ENCODE measurements around the gene WDR33.
"Not testable (repeated sequence)": the region's sequence is repeated elsewhere in the genome, so short reads cannot be mapped to it uniquely, and the experiment has no call there.

WDR33 gene

DNA sequence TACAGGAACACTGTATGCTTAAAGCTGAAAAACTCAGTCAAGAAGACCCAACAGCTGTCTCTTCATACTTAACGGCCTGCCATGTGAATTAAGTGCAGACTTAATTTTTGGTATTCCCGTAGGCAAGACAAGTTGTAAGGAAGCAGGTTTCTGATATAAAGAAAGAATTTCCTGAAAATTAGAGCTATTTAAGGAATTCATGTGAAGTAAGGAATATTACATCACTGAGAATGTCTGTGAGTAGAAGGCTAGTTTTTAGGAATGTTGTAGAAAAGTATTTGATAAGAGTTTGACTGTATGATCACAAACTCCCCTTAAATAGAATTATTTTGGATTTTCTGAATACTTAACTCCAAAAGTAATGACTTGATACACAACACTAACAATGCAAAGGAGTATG is 51.0 kb downstream of the WDR33 start:
- no peak for DNase-seq

- no peak for DNase-seq
Measured at GRCh38 chr2:127754186-127754585, 56.8 kb downstream of the WDR33 start.

- DNase-seq: no peak
Measured at GRCh38 chr2:127753374-127753773, 57.6 kb downstream of the WDR33 start.

GRCh38 chr2:127749537-127749936 is 61.4 kb downstream of the WDR33 start:
- DNase-seq: not testable (repeated sequence)

DNA sequence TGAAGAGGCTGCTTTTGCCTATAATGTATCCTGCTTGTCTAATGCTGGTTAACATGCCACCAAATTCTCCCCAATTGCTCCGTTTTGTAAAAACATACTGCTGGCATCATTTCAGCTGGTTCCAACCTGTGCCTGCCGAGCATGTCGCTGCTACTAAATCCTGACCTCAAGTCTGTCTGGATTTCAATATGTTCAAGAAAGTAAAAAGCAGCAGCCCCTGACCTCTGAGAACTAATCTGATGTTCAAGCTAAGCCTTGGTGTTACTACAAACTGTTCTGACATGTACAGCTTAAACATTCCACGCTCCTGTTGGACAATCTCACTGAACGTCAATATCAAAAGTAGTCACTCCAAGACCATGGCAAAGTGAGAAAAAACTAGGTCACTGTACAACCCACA is 63.4 kb downstream of the WDR33 start:
- no peak for DNase-seq

DNA sequence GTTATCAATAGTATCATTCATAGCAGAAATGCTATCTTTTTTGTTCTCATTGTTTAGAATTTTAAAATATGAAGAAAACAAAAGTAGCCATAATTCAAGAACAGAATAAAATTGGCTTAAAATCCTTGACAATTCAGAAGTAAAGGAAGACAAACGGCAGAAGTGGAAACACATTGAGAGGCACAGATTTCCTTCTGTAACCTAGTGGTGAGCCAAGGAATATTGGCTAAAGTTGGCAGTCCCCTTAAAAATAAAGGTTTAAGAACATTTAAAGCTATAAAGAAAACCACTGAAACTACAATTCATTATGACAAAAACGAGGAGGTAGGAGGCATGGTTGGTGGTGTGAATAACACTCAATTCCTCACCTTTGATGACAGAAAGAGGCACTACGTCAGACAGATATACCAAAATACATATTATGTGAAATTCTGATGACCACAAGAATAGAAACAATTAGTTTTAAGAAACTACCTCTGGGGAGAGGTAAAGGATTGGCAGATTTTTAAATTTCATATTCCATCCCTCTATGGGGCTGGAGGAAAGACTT is 67.4 kb downstream of the WDR33 start:
- DNase-seq: no peak

- DNase-seq: no peak
Measured at GRCh38 chr2:127740665-127741288, 70.2 kb downstream of the WDR33 start.

- DNase-seq: no peak
Measured at GRCh38 chr2:127739800-127740199, 71.2 kb downstream of the WDR33 start.

GRCh38 chr2:127737892-127738291 is 73.1 kb downstream of the WDR33 start:
- no peak for DNase-seq

- no peak for DNase-seq
Measured at GRCh38 chr2:127735537-127736399, 75.2 kb downstream of the WDR33 start.

DNA sequence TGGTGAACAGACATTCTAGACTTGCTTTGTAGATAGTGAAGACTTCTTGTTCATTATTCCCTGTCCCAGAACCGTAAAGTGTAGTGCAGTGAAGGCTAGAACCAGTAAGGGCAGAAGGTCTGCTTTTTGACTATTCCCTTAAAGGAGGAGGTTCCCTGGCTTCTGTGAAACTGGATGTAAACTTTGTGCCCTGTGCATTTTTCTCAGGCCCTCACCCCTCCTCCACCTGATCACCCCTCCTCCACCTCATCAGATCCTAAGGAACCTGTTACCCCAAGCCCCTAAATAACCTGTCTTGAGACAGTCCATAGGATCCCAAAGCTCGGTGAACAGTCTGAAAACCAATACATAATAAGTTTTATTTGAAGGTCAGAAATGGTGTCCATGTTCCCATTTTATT is 75.9 kb downstream of the WDR33 start:
- no peak for DNase-seq

DNA sequence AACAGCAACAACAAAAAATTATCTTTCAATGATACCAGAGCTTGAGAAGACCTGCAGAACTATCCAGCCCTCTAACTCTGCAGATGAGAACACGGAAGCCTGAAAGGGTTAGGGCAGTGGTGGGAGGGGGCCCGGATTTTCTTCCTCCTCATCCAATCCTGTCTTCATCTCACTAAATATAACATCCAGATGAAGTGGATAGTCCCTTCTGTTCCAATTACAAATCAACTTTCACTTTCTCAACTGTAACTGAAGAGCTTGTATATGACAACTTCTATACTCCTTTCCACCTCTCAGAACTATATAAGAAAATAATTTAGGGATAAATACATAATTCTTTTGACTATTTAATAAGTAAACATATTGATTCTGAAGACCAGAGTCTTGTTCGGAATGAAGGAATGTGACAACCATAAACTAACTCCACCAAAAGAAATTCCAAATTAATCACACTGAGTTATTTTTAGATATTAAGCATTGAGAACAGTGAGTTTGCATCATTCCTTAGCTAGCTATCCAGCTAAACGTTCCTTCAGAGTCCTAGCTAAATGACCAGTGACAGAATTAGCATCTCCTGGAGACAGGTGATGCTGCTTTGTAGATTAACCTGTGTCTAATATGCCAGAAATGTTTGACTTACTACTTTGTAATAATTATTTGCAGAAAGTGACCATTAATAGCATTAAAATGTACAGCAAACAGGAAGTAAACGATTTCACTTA is 77.0 kb downstream of the WDR33 start:
- no peak for DNase-seq

DNA sequence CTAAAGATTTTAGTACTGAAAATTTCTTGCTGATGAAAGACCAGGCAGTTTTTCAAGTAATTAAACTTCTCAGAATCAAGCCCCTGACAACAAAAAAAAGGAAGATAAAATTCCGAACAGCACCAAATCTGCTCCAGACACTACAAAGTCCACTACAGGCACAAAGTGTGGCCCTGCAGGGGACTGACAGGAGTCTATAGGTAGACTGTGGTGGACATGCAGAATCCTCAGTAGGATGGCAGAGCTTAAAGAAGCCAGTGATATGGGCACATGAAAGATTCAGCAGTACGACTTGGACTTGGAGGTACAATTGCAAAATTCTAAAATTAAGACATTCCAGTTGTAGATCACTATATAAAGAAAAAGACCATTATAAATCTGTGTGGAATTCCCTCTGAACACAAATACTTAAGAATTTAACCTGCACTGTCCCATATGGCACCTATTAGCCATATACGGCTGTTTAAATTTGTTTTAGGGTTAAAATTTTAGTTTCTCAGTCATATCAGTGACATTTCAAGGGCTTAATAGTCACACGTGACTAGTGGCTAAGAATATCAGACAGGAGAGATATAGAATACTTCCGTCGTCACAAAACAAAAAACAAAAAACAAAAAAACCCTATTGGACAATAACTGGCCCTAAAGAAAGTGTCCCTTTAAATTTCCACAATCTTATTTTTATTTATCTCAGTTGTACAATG is 77.7 kb downstream of the WDR33 start:
- no peak for DNase-seq

GRCh38 chr2:127726158-127726880 is 84.7 kb downstream of the WDR33 start:
- DNase-seq: no peak

GRCh38 chr2:127722807-127723206 is 88.2 kb downstream of the WDR33 start:
- DNase-seq: no peak

DNA sequence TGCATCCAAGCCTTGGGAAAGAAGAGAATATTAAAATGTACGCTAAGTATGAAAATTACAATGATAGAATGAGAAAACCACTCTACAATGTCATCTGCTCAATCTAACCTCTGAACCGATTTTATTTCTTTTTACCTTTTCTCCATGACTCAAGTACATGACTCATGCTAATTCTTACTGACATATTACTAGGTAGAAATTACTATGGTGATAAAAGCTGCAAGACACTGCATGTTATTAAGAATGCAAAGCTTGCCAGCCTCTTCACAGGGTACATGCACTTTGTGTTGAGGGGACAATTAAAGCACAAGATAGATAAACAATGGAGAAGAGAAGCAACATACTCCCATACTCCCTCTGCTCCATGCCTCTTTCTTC is 89.0 kb downstream of the WDR33 start:
- DNase-seq: no peak

GRCh38 chr2:127721311-127721977 is 89.5 kb downstream of the WDR33 start:
- DNase-seq: no peak

- DNase-seq: no peak
Measured at GRCh38 chr2:127719301-127720218, 91.4 kb downstream of the WDR33 start.

DNA sequence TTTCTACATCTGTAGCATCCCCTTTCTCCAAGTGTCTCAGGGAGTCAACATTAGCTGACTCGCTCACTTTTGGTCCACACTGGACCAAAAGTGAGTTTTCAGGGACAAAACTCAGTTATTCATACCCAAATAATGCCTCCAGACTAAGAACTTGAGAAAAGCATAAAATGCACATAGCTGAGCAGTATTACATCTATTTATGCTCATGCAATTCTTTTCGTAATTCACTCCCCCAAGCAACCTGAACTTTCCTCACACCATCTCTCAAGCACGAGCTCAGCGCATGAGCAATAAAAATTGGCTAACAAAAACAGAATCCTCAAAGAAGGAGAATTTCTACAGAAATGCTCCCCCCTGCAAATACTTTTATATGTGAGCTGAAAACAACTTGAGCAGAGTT is 92.7 kb downstream of the WDR33 start:
- DNase-seq: no peak

- DNase-seq: no peak
Measured at GRCh38 chr2:127715778-127716449, 95.1 kb downstream of the WDR33 start.
